ENCODE data around the gene ART1.

DNA sequence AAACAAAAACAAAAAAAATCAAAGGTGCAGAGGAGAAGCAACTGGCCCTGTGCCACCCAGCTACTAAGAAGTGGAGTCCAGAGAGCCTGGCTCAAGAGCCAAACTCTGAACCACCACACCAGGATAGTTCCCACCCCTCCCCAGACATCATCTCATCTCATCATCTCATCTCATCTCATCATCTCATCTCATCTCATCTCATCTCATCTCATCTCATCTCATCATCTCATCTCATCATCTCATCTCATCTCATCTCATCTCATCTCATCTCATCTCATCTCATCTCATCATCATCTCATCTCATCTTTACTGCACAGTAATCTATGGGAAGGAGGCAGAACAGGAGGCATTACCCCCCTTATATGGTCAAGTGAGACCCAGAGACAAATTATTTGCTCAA is 17.9 kb downstream of the ART1 start:
- TF ChIP-seq, protein P1, sequence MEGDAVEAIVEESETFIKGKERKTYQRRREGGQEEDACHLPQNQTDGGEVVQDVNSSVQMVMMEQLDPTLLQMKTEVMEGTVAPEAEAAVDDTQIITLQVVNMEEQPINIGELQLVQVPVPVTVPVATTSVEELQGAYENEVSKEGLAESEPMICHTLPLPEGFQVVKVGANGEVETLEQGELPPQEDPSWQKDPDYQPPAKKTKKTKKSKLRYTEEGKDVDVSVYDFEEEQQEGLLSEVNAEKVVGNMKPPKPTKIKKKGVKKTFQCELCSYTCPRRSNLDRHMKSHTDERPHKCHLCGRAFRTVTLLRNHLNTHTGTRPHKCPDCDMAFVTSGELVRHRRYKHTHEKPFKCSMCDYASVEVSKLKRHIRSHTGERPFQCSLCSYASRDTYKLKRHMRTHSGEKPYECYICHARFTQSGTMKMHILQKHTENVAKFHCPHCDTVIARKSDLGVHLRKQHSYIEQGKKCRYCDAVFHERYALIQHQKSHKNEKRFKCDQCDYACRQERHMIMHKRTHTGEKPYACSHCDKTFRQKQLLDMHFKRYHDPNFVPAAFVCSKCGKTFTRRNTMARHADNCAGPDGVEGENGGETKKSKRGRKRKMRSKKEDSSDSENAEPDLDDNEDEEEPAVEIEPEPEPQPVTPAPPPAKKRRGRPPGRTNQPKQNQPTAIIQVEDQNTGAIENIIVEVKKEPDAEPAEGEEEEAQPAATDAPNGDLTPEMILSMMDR (IDR thresholded peaks at IDR 0.05; ENCODE audit: low read depth, low read length, poor library complexity, severe bottlenecking): no peak
- no peak for TF ChIP-seq EZH2phosphoT487 (IDR thresholded peaks at IDR 0.05; ENCODE audit: borderline replicate concordance, low read length)

Measured in DOHH2 (cell line).